Osteoblast (primary cell): Measurements from ENCODE around the gene APBB3. TPM values are rescaled to one million over a fixed set of nuclear protein-coding genes. Genes with fewer than 3 reads are reported as not detected.
A peak's percentile ranks its signal among the peaks of the same experiment; 100 is the strongest.
"Not testable (repeated sequence)": the region's sequence is repeated elsewhere in the genome, so short reads cannot be mapped to it uniquely, and the experiment has no call there.

Source experiments
- DNase-seq: peaks from one replicate; pipeline ENCODE4 v3.0.0; 2011; ENCODE audit warnings: low spot score, mixed read lengths; ENCODE audit not compliant: insufficient read length; ENCODE audit errors: missing footprints
- H2AFZ ChIP-seq: 2 replicates; pipeline ENCODE4 v1.6.0; 2011; ENCODE audit warnings: mild to moderate bottlenecking, low read length
- H3K27ac ChIP-seq: 2 replicates; pipeline ENCODE4 v1.5.1; 2011; ENCODE audit warnings: mild to moderate bottlenecking, low read depth, low read length, moderate library complexity
- H3K27me3 ChIP-seq: 2 replicates; pipeline ENCODE4 v1.6.0; 2012; ENCODE audit warnings: mild to moderate bottlenecking, control low read depth, inconsistent platforms, low read length, moderate library complexity; ENCODE audit not compliant: insufficient read depth
- H3K36me3 ChIP-seq: 2 replicates; pipeline ENCODE4 v1.5.1; 2011; ENCODE audit warnings: mild to moderate bottlenecking, low read length, control low read depth, moderate library complexity; ENCODE audit not compliant: insufficient read depth
- H3K4me1 ChIP-seq: 2 replicates; pipeline ENCODE4 v1.5.1; 2011; ENCODE audit warnings: mild to moderate bottlenecking, low read length, control low read depth, moderate library complexity; ENCODE audit not compliant: insufficient read depth
- H3K4me2 ChIP-seq: 2 replicates; pipeline ENCODE4 v1.6.0; 2011; ENCODE audit warnings: mild to moderate bottlenecking, low read length; ENCODE audit not compliant: insufficient read depth
- H3K4me3 ChIP-seq: fragments of 200-600 bp; sonication (generic); 3 replicates; pipeline ENCODE4 v1.5.1; 2012; ENCODE audit warnings: mild to moderate bottlenecking, low read length, inconsistent platforms; ENCODE audit not compliant: insufficient read depth
- H3K79me2 ChIP-seq: 2 replicates; pipeline ENCODE4 v1.6.0; 2012; ENCODE audit warnings: mild to moderate bottlenecking, low read length, control low read depth, inconsistent platforms; ENCODE audit not compliant: insufficient read depth
- H3K9me3 ChIP-seq: 2 replicates; pipeline ENCODE4 v1.5.1; 2011; ENCODE audit warnings: low read depth, low read length, control low read depth
- H4K20me1 ChIP-seq: 2 replicates; pipeline ENCODE4 v1.6.0; 2012; ENCODE audit warnings: mild to moderate bottlenecking, low read length, control low read depth; ENCODE audit not compliant: insufficient read depth
- CTCF ChIP-seq: IDR thresholded peaks from 2 replicates; pipeline ENCODE4 v1.5.1; 2011; ENCODE audit warnings: mild to moderate bottlenecking, low read depth, low read length, moderate library complexity; ENCODE audit errors: extremely low read depth
- total RNA-seq: library from RNA; depleted of rRNA; stranded (reverse); fragments of >200 nt; gene quantifications from 2 replicates; pipeline ENCODE4 v1.2.3, GENCODE V29; 2012

APBB3 gene
- total RNA-seq, 1 donor = 24.2 TPM

GRCh38 chr5:140594169-140594568, 29.8 kb upstream of the APBB3 start:
- Histone ChIP-seq H3K79me2 (no peaks in the 10 kb centered on the region), H3K4me2 (no peak overlapping the region), H3K36me3 (no peaks in the 10 kb centered on the region), H3K27ac (no peak overlapping the region), H3K9me3 (no peaks in the 10 kb centered on the region), H3K4me1 (peaks cover 15% of the 10 kb centered on the region), H3K27me3 (peaks cover 3% of the 10 kb centered on the region), H4K20me1 (no peaks in the 10 kb centered on the region), H3K4me3 (no peak overlapping the region), H2AFZ (no peak overlapping the region)
- TF ChIP-seq CTCF = no peak
- no peak for DNase-seq

GRCh38 chr5:140593070-140593469, 28.7 kb upstream of the APBB3 start:
- not testable (repeated sequence) for H3K36me3 ChIP-seq, H3K4me2 ChIP-seq, H4K20me1 ChIP-seq, H3K79me2 ChIP-seq, DNase-seq, H3K27me3 ChIP-seq, H3K27ac ChIP-seq, H3K9me3 ChIP-seq, H3K4me3 ChIP-seq, H2AFZ ChIP-seq
- peaks cover 23% of the 10 kb centered on the region for H3K4me1 ChIP-seq

- H3K27me3 ChIP-seq = peaks cover 5% of the 10 kb centered on the region
- H3K4me3 ChIP-seq = peak overlapping the region; percentile 2
- no peak for TF ChIP-seq CTCF
- H4K20me1 ChIP-seq = no peaks in the 10 kb centered on the region
- H3K27ac ChIP-seq = no peak overlapping the region
- H2AFZ ChIP-seq = peak overlapping the region; percentile 63
- peak; percentile 91 for DNase-seq
- H3K9me3 ChIP-seq = no peaks in the 10 kb centered on the region
- no peaks in the 10 kb centered on the region for H3K79me2 ChIP-seq
- peaks cover 24% of the 10 kb centered on the region for H3K4me1 ChIP-seq
- peak overlapping the region; percentile 61 for H3K4me2 ChIP-seq
- H3K36me3 ChIP-seq = no peaks in the 10 kb centered on the region
These were observed 27.5 kb upstream of the APBB3 start for GRCh38 chr5:140591747-140592372.

- no peak overlapping the region for H3K4me2 ChIP-seq
- no peak overlapping the region for H3K27ac ChIP-seq
- peaks cover 24% of the 10 kb centered on the region for H3K4me1 ChIP-seq
- peaks cover 10% of the 10 kb centered on the region for H3K27me3 ChIP-seq
- H3K36me3 ChIP-seq = no peaks in the 10 kb centered on the region
- no peaks in the 10 kb centered on the region for H3K9me3 ChIP-seq
- TF ChIP-seq CTCF = no peak
- no peak overlapping the region for H2AFZ ChIP-seq
- H3K79me2 ChIP-seq = no peaks in the 10 kb centered on the region
- H3K4me3 ChIP-seq = no peak overlapping the region
- no peak for DNase-seq
- H4K20me1 ChIP-seq = no peaks in the 10 kb centered on the region
These were observed 26.5 kb upstream of the APBB3 start for GRCh38 chr5:140590861-140591260.
